GM12878 (cell line): Measurements from ENCODE around the gene SPG7. TPM values are rescaled to one million over a fixed set of nuclear protein-coding genes. Genes with fewer than 3 reads are reported as not detected.

ENCODE experiments used
- ATAC-seq: fragments of 200-7000 bp; cut with Tn5 transposase; 3 replicates; pipeline ENCODE4 v1.9.1; 2020; ENCODE audit warnings: mild to moderate bottlenecking, moderate library complexity
- BruUV-seq: library from RNA; stranded (reverse); fragments of 400-500 nt; replicated peaks from 2 replicates; lab custom pipeline; 2021; lab: Mats Ljungman, UMichigan
- CTCF ChIA-PET: fragments of 300-600 bp; sonication (Branson Sonifier 250); formaldehyde crosslinking; extraction: SDS; loops from one replicate; lab custom pipeline; 2021; ENCODE audit warnings: inconsistent platforms; lab: Yijun Ruan, JAX
- POLR2A ChIA-PET: fragments of 350-600 bp; formaldehyde crosslinking; extraction: SDS; loops from one replicate; lab custom pipeline; 2021; ENCODE audit warnings: inconsistent platforms; lab: Charles Lee
- RAD21 ChIA-PET: fragments of 300-600 bp; sonication (Branson Sonifier 250); formaldehyde crosslinking; loops from one replicate; lab custom pipeline; 2023; ENCODE audit warnings: antibody characterized with exemption; ENCODE audit not compliant: unreplicated experiment; lab: Charles Lee
- SMC1A ChIA-PET: fragments of 300-600 bp; sonication (Branson Sonifier 250); formaldehyde crosslinking; loops from one replicate; lab custom pipeline; 2023; ENCODE audit not compliant: unreplicated experiment, uncharacterized antibody; lab: Charles Lee
- DNase-seq: peaks from one replicate; pipeline ENCODE4 v3.0.0-alpha.2; 2011; ENCODE audit warnings: low read depth, low spot score
- FAIRE-seq: peaks from 3 replicates; lab custom pipeline; 2011; peaks lifted over from hg19 to GRCh38; lab: Jason Lieb, UNC
- H2AFZ ChIP-seq: 2 replicates; pipeline ENCODE4 v1.6.0; 2011; ENCODE audit warnings: low read depth, low read length, control low read depth; ENCODE audit not compliant: control insufficient read depth
- H3K27ac ChIP-seq: 2 replicates; pipeline ENCODE4 v1.5.1; 2011; ENCODE audit warnings: control low read depth; ENCODE audit not compliant: control insufficient read depth, insufficient read depth
- H3K27me3 ChIP-seq, 2 experiments: replicated peaks in 1 of 2; 2 replicates each; pipeline versions ENCODE4 v1.6.0 to v1.6.1; 2011; ENCODE audit warnings: low read length in 1 of 2; ENCODE audit not compliant: control insufficient read depth in 2 of 2, insufficient read depth in 2 of 2
- H3K36me3 ChIP-seq, 2 experiments: 2 replicates each; pipeline ENCODE4 v1.5.1; 2011; ENCODE audit warnings: low read length in 1 of 2; ENCODE audit not compliant: control insufficient read depth in 2 of 2, insufficient read depth in 2 of 2
- H3K4me1 ChIP-seq: 2 replicates; pipeline ENCODE4 v1.6.1; 2011; ENCODE audit warnings: mild to moderate bottlenecking, low read length, moderate library complexity, mixed read lengths; ENCODE audit not compliant: control insufficient read depth, insufficient read depth
- H3K4me2 ChIP-seq: 2 replicates; pipeline ENCODE4 v1.6.0; 2011; ENCODE audit warnings: control low read depth; ENCODE audit not compliant: control insufficient read depth, insufficient read depth
- H3K4me3 ChIP-seq: fragments of 200-600 bp; sonication (generic); 2 replicates; pipeline ENCODE4 v1.5.1; 2016
- H3K79me2 ChIP-seq: 2 replicates; pipeline ENCODE4 v1.6.0; 2011; ENCODE audit warnings: low read length; ENCODE audit not compliant: control insufficient read depth, insufficient read depth
- H3K9ac ChIP-seq: 2 replicates; pipeline ENCODE4 v1.8.0; 2011; ENCODE audit warnings: low read length, control low read depth, mixed read lengths; ENCODE audit not compliant: control insufficient read depth, insufficient read depth
- H3K9me3 ChIP-seq: replicated peaks from 3 replicates; pipeline ENCODE4 v1.5.1; 2011; ENCODE audit warnings: mild to moderate bottlenecking, low read length; ENCODE audit not compliant: control insufficient read depth, insufficient read depth
- H4K20me1 ChIP-seq: 2 replicates; pipeline ENCODE4 v1.6.0; 2011; ENCODE audit not compliant: control insufficient read depth, insufficient read depth
- BCL3 ChIP-seq: IDR thresholded peaks from 2 replicates; pipeline ENCODE4 v1.6.1; 2011; ENCODE audit warnings: borderline replicate concordance, low read depth, mild to moderate bottlenecking, moderate library complexity, low read length; ENCODE audit not compliant: insufficient read depth, poor library complexity, severe bottlenecking
- BHLHE40 ChIP-seq, 2 experiments: fragments of 450-650 bp in 1 of 2; IDR thresholded peaks; 2 replicates each; pipeline ENCODE4 v1.6.1; 2011 to 2017; ENCODE audit warnings: low read depth in 2 of 2, borderline replicate concordance in 1 of 2, improper control_type of control experiment in 1 of 2, low read length in 1 of 2, mild to moderate bottlenecking in 1 of 2
- NBN ChIP-seq: fragments of 450-650 bp; IDR thresholded peaks from 2 replicates; pipeline ENCODE4 v1.6.1; 2016
- PRDM15 ChIP-seq: fragments of 450-650 bp; formaldehyde crosslinking; IDR thresholded peaks from 2 replicates; pipeline ENCODE4 v1.4.0; 2020; ENCODE audit warnings: mild to moderate bottlenecking, moderate library complexity
- SKIL ChIP-seq: fragments of 450-650 bp; IDR thresholded peaks from 2 replicates; pipeline ENCODE4 v1.6.1; 2017; ENCODE audit warnings: mild to moderate bottlenecking, low read depth, inconsistent platforms; ENCODE audit not compliant: poor library complexity, severe bottlenecking
- USF2 ChIP-seq: IDR thresholded peaks from 2 replicates; pipeline ENCODE4 v1.6.1; 2011; ENCODE audit warnings: low read depth, low read length, improper control_type of control experiment, borderline replicate concordance
- ZNF687 ChIP-seq: fragments of 450-650 bp; IDR thresholded peaks from 2 replicates; pipeline ENCODE4 v1.6.1; 2017; ENCODE audit warnings: mild to moderate bottlenecking, moderate library complexity
- WGBS: methylation state at CpG from one replicate; pipeline ENCODE4 v1.1.6; 2016; ENCODE audit warnings: low lambda C conversion rate; ENCODE audit not compliant: insufficient replicate concordance, insufficient coverage; ENCODE audit errors: missing lambda C conversion rate; 5-methylcytosine and 5-hydroxymethylcytosine counted together
- in situ Hi-C: fragments of 300-500 bp; cut with MboI; formaldehyde crosslinking; loops from 9 replicates; pipeline ENCODE4 v1.14.3; 2018; ENCODE audit warnings: mixed read lengths
- intact Hi-C: fragments of 100-400 bp; cut with micrococcal nuclease; formaldehyde crosslinking; loops from one replicate; pipeline ENCODE4 v1.14.2; 2022; ENCODE audit not compliant: unreplicated experiment
- polyA plus RNA-seq, 11 experiments: library from polyadenylated mRNA; depleted of rRNA in 4 of 11; unstranded in 6 of 11; stranded (reverse) in 5 of 11; fragments of >200 nt; fragmentation: Nextera tagmentation in 4 of 11; fragmentation: Illumina TruSeq in 1 of 11; extraction: Ambion mirVana in 4 of 11; extraction: Trizol in 1 of 11; gene quantifications; 1 replicate in 1 of 11; 2 replicates in 10 of 11; pipeline versions ENCODE4 v1.2.1 to v1.2.3, GENCODE V29; 2011 to 2016; ENCODE audit warnings: inconsistent platforms in 2 of 11, missing spikeins in 2 of 11, low read depth in 1 of 11
- total RNA-seq, 4 experiments: library from RNA; depleted of rRNA in 3 of 4; stranded (reverse); fragments of >200 nt in 3 of 4; fragmentation: Illumina TruSeq in 1 of 4; extraction: Trizol in 1 of 4; gene quantifications; 2 replicates each; pipeline versions ENCODE4 v1.2.1 to v1.2.3, GENCODE V29; 2013 to 2021

Gene SPG7
- total and polyA plus RNA-seq, 10 of the 15 experiments (the other 5 are each of a cell fraction or from before 2014, with no cell fraction given), result 5.9 to 75.9 (median 52.5) TPM

- no peak for TF ChIP-seq PRDM15 (CRISPR knock-in tag)
- TF ChIP-seq NBN, result no peak
- no peak for TF ChIP-seq SKIL
- TF ChIP-seq, all 136 proteins: peak for 0
Measured at GRCh38 chr16:89510526-89510925, 2.3 kb downstream of the SPG7 start (continued).

- Histone ChIP-seq H3K4me2 (no peak overlapping the region), H3K4me1 (peaks cover 6% of the 10 kb centered on the region; the same call in 1 of the 2 replicates), H3K79me2 (peaks cover 37% of the 10 kb centered on the region), H2AFZ (no peak overlapping the region), H3K9ac (no peak overlapping the region), H3K27me3 (no peaks in the 10 kb centered on the region), H3K9me3 (no peaks in the 10 kb centered on the region), H3K36me3 (peaks cover 0 to 21% of the 10 kb centered on the region in 2 experiments; a peak in 3 of 4 replicates), H4K20me1 (no peaks in the 10 kb centered on the region), H3K4me3 (no peak overlapping the region), H3K27ac (no peak overlapping the region)
- TF ChIP-seq BCL3 (no peak), BHLHE40 (IDR thresholded peaks at IDR 0.05; ENCODE audit: borderline replicate concordance in 1 of 2, low read depth in 2 of 2, low read length in 1 of 2) (peak in 1 of 2 experiments; percentile 54; a peak in 2 of 4 replicates), ZNF687 (peak; percentile 64; the same call in 1 of the 2 replicates), USF2 (no peak)
- in situ Hi-C loops, result no loop called here
- no TSS peak for BruUV-seq
- ATAC-seq (no peak), DNase-seq (no peak), FAIRE-seq (no peak)
- 71% methylated on average over 8 of the region's 8 CpGs for WGBS
- RAD21 ChIA-PET, result interaction anchor here (0.7 kb wide), 1 partner anchor 10 kb away, joined by 3 read pairs; no protein-coding TSS in a partner anchor
- POLR2A ChIA-PET, result interaction anchor here (1.2 to 1.3 kb wide), 2 partner anchors 16 to 26 kb away, joined by 3 to 5 read pairs; no protein-coding TSS in a partner anchor
- intact Hi-C loops, result no loop called here
- CTCF ChIA-PET, result interaction anchor here (0.8 to 1.3 kb wide), 2 partner anchors 48 to 218 kb away, joined by 3 read pairs; no protein-coding TSS in a partner anchor
- SMC1A ChIA-PET, result interaction anchor here (2.3 kb wide), 1 partner anchor 14 kb away, joined by 4 read pairs; no protein-coding TSS in a partner anchor
Measured at GRCh38 chr16:89511374-89511773, 3.2 kb downstream of the SPG7 start.
